ENCODE measurements around the gene SIGLEC6. TPM values are rescaled to one million over a fixed set of nuclear protein-coding genes. Genes with fewer than 3 reads are reported as not detected.

Gene SIGLEC6
- not detected for polyA plus RNA-seq (2013, experiment 1 of 2; ENCODE audit: insufficient read length)
- polyA plus RNA-seq (2013, experiment 2 of 2; ENCODE audit: insufficient read length) = not detected

GRCh38 chr19:51531349-51532315 is at the start of gene SIGLEC6:
SIGLEC6 (minus strand) TSS chr19:51531670; CDS start chr19:51531648, 22 bp downstream.
- no peak for DNase-seq

GRCh38 chr19:51576850-51577249 is 45.4 kb upstream of the SIGLEC6 start:
- DNase-seq = no peak

GRCh38 chr19:51573331-51573730 is 41.9 kb upstream of the SIGLEC6 start:
- DNase-seq = no peak

GRCh38 chr19:51572908-51573307 is 41.4 kb upstream of the SIGLEC6 start:
- DNase-seq = no peak

DNA sequence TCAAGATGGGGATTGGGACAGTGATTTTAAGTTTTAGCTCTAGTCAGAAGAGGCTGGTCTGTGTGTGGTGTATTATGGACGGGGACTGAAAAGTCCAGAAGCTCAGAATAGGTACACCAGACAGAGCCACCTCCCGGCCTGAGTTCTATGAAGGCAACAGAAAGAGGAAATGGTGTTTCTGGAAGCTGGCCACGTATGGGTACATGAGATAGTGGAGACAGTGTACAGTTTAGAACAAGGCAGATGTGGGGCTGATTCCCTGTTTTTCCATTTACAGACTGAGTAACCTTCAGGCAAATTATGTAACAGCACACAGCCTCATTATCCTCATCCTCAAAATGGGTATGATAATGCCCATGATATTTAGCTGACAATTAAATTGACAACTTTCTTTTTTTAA is 40.9 kb upstream of the SIGLEC6 start:
- no peak for DNase-seq

DNA sequence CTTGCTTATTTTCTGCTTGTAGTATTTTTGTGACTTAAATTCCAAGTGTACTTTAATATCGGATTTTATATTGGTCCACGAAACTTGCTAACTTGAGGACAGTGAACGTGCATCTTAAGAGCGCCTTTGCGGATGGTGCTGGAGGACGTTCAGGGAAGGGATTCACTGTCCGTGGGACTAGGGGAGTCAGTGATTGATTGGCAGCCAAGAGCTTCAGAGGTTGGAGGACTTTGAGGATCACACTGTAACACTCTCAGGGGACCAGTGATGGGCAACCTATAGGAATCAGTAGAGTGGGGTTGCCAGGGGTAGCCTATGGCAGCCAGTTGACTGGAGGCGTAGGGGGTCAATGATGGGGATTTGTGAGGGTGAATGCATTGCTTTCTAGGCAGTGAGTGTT is 40.1 kb upstream of the SIGLEC6 start:
- DNase-seq = no peak

DNA sequence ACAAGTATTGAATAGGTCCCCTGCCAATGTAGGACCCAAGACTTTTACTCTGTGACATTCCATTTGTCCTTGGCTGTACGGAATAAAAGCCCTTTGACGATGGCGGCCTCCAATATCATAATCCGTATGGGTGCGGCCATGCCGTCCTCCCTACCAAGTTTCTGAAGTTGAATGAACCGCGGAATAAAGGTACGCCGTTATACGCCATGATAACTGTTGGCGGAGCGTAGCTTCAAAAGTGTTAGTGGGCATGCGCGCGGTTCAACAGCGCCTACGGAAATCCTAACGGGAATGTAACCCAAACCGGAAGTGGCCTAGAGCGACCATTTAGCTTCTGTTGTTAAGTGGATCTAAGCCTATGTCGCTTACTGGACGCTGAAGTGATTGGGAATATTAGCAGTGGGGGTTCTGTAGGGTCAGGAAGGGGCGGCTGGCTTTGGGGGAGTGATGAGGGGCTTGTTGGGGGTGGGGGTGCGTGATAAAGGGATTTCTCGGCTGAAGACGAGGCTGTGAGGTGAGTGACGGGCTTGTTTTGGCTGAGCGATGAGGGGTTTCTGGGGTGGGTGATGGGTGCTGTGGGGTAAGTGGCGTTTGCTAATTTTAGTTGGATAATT is 39.6 kb upstream of the SIGLEC6 start, which contains the start of gene ZNF175:
Gene ZNF175, plus strand, starts transcription at position 322 of the 614 bp plus-strand sequence. CDS start 2,047 bp downstream, outside the sequence.
- DNase-seq = peak; percentile 97

DNA sequence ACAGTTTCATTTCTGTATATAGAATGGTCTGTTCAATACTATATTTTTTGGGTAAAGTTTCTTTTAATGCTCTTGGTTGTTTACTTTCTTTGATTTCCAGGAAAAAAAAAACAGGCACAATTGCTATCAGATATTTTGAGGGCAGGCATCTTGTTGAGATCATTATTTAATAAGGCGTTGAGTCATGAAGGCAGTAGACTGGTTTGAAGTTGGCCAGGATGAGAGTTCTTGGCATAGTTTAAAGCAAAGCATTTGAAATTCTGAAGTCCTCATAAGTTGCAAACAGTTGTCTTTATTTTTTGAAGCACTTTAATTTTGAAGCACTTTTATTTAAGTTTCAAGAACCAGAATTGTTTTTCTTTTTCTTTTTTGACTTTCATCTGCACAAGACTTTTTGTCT is 37.0 kb upstream of the SIGLEC6 start:
- no peak for DNase-seq

GRCh38 chr19:51567583-51567982 is 36.1 kb upstream of the SIGLEC6 start:
- no peak for DNase-seq

GRCh38 chr19:51566489-51567100 is 35.1 kb upstream of the SIGLEC6 start:
- no peak for DNase-seq

GRCh38 chr19:51565583-51565982 is 34.1 kb upstream of the SIGLEC6 start:
- DNase-seq = no peak

- no peak for DNase-seq
Observed at GRCh38 chr19:51564791-51565190, 33.3 kb upstream of the SIGLEC6 start.

GRCh38 chr19:51560339-51560738 is 28.9 kb upstream of the SIGLEC6 start:
- no peak for DNase-seq

DNA sequence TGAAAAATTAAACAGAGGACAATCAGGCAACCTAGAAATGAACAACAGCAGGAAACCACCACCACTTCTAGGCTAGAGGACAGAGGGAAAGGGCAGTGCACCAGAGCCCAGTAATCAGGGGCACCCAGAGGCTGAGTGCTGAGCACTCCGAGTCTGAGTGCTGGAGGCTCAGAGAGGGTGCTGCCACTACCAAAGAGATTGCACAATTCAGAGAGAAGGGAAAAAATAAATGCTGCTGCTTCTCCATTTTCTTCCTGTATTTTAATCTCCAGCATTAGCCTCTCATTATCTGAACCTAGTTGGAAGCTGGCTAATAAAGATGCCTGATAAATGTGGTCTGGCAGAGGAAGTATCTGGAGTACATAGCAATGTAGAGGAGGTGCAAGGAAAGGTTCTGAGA is 27.8 kb upstream of the SIGLEC6 start:
- no peak for DNase-seq

DNA sequence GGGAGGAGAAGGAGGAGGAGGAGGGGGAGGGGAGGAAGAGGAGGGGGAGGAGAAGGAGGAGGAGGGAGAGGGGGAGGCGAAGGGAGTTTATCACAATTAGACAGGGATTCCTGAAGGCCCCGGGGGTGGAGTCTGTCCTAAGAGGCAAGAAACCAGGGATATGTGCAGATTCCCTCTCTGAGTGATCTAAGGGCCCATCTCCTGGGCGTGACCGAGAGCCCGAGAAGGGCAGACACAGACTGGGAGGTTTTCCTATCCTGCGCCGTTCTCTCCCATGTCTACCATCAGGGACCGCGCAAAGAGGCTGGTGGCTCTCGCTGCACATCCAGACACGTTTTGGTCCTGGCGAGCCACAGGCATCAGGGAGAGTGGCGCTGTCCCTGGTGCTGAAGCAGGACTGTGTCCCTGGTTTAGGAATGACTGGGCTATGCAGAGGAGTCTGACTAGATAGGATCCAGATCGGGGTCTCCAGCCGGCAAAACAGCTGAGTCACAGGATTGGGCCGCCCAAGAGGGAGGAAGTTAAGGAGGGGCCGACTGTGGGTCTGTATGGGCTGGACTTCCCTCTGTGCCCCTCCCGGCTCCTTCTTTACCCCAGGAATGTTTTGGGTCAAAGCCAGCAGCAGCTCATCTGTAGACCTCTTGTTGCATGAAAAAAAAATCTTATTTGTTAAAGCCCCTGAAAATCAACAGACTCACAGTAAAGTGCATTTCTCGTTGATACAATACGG is 21.7 kb upstream of the SIGLEC6 start:
- peak; percentile 71 for DNase-seq

DNA sequence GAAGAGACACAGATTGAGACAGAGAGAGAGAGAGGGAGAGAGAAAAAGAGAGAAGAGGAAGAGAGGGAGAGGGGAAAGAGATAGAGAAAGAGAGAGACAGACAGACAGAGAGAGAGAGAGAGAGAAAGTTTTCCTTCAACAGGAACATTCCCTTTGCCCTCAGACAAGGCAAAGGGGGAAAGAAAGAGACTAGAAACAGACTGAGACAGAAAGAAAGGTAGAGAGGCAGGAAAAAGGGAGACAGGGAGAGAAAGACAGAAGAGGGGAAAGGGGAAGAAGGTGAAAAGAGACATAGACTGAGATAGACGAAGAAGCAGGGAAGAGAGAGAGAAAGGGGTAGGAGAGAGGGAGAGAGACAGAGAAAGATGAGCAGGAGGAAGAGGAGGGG is 21.1 kb upstream of the SIGLEC6 start:
- DNase-seq = no peak

DNA sequence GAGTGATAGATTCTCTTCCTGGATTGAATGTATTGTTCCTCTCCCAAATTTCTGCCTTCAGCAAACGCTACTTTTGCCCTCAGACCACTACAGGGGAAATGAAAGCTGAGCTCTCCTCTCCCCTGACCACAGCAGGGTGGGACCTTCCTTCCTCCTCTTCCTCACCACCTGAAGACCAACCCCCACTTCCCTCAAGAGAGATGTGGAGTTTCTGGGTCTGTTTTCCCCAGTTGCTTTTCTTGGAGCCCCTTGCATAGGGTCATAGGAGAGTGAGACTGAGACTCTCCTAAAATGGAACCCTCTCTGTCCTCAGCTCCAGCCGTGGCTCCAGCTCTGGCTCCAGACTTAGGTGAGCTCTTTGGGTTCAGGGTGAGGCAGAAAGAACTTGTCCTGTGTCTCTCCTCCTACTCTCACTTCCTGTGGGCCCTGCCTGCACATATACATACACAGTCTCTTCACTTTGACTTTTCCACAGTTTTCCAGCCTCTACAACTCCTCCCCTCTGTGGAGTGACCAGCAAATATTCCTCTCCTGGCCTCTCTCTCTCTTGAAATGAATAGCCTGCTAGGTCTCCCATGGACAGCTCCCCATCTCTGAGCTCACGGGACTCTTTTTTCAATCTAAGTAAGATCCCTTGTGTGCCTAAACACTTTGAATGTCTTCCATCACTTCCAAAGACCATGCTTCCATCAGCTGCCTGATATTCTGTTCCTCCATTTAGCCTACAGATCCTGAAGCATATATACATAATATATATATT is 20.4 kb upstream of the SIGLEC6 start:
- no peak for DNase-seq

DNA sequence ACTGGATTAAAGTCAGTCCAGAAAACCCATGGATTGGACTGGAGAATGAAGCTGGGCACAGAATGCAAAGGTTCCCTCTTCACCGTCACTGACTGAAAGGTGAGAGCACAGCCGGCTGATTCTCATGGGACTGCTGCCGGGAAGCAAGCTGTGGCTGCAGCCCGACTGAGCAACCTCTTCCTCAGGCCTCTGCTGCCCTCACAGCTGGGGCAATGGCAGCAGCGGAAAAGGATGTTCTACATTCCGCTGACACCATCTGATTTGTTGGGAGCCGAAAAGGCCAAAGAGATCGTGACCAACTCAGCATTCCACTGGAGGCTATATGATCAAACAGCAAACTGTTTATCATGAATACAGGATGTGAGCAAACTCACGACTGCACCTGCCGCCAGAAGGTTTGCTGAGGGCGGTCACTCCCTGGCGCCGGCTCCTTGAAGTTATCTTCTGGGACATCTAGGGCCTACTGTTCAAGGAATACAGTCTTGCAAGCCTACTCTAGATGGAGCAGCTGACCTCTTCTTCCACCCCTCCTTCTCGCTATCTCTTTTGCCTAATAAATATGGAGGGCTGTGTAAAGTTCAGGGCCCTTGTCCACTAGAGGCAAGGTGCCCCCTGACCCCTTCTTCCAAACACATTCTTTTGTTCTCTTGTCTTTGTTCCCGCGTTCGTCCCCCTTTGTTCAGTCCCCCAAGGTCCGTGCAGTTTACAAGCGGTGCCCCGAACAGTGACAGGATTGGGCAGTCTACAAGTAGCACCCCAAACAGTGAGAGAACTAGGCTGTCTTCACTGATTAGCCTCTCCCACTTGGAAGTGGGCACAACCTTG is 19.6 kb upstream of the SIGLEC6 start:
- DNase-seq = no peak

DNA sequence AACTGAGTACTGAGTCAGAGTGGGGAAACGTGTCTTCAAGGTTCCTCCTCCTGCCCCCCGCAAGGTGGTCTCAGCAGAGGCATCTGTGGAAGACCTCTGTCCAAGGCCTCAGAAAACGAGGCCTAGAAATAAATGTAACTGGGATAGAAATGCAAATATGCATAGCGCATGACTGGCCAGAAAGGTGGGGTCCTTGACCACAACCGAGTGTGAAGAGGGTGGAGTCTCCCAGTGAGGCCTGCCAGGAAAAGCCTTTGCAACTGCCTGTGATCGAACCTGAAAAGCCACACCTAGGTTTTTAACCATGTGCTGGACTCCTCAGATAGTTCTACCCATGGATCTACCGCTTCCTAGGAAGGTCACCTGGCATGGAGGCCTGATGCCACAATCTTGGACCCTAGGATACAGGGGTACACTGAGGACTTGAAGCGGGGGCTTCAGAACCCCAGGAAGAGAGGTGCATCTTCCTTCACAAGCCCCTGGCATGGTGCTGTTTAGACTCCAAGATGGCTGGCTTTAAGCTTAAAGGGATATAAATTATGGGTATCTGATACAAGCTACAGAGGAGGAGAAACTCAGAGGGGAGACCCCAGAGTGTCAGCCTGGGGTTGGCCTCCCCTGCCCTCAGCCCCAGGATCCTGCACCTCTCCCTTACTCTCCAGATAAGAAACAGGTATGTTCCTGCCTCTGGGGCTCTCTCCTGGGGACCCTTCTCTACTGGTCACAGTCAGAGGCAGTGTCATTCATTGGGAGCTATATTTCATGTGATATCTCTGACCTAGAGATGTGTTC is 18.3 kb upstream of the SIGLEC6 start:
- DNase-seq = no peak

DNA sequence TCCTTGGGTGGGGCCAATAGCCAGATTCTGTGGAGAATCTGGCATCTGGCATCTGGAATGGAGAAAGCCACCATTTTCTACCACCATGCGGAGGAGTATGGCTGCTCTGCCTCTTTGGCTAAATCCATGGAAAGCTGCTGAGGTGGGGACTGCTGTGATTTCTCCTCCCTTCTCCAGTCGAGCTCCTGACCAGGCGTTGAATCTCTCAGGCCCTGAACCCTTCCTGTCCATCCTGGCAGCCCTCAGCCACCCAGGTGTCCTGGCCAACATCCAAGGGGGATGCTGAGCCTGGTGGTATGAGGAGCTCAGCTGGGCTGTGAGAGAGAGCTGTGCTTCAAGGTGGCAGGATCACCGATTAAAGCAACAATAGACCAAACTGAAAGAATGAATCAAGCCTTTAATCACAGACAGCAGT is 17.4 kb upstream of the SIGLEC6 start:
- DNase-seq = no peak
